Measurements from ENCODE around the gene RLN1. TPM values are rescaled to one million over a fixed set of nuclear protein-coding genes. Genes with fewer than 3 reads are reported as not detected.
"Not testable (repeated sequence)": the region's sequence is repeated elsewhere in the genome, so short reads cannot be mapped to it uniquely, and the experiment has no call there.

RLN1 gene
- total and polyA plus RNA-seq, 2 experiments from 2014 or later = 1.2 to 3.0 TPM

DNA sequence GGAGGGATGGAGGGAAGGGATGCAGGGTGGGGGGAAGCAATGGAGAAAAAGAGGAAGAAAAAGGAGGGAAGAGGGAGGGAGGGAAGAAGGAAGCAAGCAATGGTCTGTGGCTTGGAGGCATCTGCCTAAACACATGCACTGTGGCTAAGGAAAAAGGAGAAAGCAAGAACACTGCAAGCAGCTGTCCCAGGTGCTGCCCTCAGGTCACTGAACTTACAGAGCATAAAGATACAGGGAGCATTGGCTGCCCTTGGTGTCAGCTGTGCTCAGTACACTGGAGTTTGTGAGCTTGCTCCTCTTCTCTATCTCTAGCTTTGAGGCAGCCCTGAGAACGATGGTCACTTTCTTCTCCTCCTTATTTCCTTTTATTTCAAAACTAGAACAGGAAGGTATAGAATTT lies 18.1 kb downstream of the RLN1 start:
- H4K20me1 ChIP-seq (replicated peaks; ENCODE audit: insufficient read depth); H3K4me2 ChIP-seq; H3K79me2 ChIP-seq (replicated peaks; ENCODE audit: insufficient read depth); H3K9me3 Mint-ChIP-seq; H3K4me3 Mint-ChIP-seq; H3K27me3 Mint-ChIP-seq (ENCODE audit: insufficient read depth, low read depth, poor library complexity); H3K9me2 ChIP-seq (ENCODE audit: insufficient read depth); H3K36me3 Mint-ChIP-seq (ENCODE audit: low read depth); H3K27me3 ChIP-seq (ENCODE audit: insufficient read depth); H3K27ac ChIP-seq (ENCODE audit: low read depth); H3K4me1 ChIP-seq (ENCODE audit: insufficient read depth); H2AFZ ChIP-seq; H3K36me3 ChIP-seq (ENCODE audit: insufficient read depth); H3K4me1 Mint-ChIP-seq; H3K4me3 ChIP-seq; H3F3A ChIP-seq (replicated peaks; ENCODE audit: low read depth): not testable (repeated sequence)
- peak; percentile 21 for DNase-seq (ENCODE audit: low spot score)
- TF ChIP-seq, protein P1, sequence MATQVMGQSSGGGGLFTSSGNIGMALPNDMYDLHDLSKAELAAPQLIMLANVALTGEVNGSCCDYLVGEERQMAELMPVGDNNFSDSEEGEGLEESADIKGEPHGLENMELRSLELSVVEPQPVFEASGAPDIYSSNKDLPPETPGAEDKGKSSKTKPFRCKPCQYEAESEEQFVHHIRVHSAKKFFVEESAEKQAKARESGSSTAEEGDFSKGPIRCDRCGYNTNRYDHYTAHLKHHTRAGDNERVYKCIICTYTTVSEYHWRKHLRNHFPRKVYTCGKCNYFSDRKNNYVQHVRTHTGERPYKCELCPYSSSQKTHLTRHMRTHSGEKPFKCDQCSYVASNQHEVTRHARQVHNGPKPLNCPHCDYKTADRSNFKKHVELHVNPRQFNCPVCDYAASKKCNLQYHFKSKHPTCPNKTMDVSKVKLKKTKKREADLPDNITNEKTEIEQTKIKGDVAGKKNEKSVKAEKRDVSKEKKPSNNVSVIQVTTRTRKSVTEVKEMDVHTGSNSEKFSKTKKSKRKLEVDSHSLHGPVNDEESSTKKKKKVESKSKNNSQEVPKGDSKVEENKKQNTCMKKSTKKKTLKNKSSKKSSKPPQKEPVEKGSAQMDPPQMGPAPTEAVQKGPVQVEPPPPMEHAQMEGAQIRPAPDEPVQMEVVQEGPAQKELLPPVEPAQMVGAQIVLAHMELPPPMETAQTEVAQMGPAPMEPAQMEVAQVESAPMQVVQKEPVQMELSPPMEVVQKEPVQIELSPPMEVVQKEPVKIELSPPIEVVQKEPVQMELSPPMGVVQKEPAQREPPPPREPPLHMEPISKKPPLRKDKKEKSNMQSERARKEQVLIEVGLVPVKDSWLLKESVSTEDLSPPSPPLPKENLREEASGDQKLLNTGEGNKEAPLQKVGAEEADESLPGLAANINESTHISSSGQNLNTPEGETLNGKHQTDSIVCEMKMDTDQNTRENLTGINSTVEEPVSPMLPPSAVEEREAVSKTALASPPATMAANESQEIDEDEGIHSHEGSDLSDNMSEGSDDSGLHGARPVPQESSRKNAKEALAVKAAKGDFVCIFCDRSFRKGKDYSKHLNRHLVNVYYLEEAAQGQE (IDR thresholded peaks at IDR 0.05; ENCODE audit: unreplicated experiment) = peak; percentile 61
- ATAC-seq = peak; percentile 97
- 0 out of 2 replicates have a peak overlapping the region, but pooled peaks have one; percentile 41 for H3K27ac Mint-ChIP-seq

DNA sequence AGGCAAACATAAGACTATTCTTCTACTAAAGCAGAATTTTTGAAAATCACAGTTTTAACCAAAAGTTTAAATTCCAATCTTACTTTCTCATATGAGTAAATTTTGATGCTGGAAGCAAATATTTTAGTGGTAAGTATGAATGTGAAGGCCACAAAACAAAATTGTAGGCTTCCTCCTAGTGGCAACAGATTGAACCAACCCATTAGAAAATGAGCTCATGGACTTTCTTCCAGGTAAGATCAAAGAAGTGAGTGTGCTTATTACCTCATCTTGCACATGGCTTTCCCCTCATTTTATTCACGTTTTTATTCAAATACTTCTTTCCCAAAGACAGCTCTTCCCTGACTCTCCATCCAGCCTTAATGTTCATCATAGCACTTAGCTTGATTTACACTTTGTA lies 18.6 kb downstream of the RLN1 start:
- peak; percentile 14 for DNase-seq (ENCODE audit: low spot score)
- no peak overlapping the region for H3K4me3 Mint-ChIP-seq
- Histone ChIP-seq H3K79me2 (replicated peaks; ENCODE audit: insufficient read depth) (no peaks in the 10 kb centered on the region), H3K27me3 (ENCODE audit: insufficient read depth) (no peaks in the 10 kb centered on the region), H3K4me1 (ENCODE audit: insufficient read depth) (no peaks in the 10 kb centered on the region; the same call in 1 of the 2 replicates), H2AFZ (no peak overlapping the region), H3K4me2 (no peak overlapping the region), H3K27ac (ENCODE audit: low read depth) (no peak overlapping the region), H3F3A (replicated peaks; ENCODE audit: low read depth) (no peaks in the 10 kb centered on the region), H4K20me1 (replicated peaks; ENCODE audit: insufficient read depth) (no peaks in the 10 kb centered on the region; the same call in 1 of the 2 replicates), H3K9me2 (ENCODE audit: insufficient read depth) (no peaks in the 10 kb centered on the region), H3K36me3 (ENCODE audit: insufficient read depth) (no peaks in the 10 kb centered on the region), H3K4me3 (no peak overlapping the region)
- H3K27ac Mint-ChIP-seq = no peak overlapping the region
- TF ChIP-seq POLR2AphosphoS5 (IDR thresholded peaks at IDR 0.05; ENCODE audit: low read depth) = no peak
- TF ChIP-seq, protein P2, sequence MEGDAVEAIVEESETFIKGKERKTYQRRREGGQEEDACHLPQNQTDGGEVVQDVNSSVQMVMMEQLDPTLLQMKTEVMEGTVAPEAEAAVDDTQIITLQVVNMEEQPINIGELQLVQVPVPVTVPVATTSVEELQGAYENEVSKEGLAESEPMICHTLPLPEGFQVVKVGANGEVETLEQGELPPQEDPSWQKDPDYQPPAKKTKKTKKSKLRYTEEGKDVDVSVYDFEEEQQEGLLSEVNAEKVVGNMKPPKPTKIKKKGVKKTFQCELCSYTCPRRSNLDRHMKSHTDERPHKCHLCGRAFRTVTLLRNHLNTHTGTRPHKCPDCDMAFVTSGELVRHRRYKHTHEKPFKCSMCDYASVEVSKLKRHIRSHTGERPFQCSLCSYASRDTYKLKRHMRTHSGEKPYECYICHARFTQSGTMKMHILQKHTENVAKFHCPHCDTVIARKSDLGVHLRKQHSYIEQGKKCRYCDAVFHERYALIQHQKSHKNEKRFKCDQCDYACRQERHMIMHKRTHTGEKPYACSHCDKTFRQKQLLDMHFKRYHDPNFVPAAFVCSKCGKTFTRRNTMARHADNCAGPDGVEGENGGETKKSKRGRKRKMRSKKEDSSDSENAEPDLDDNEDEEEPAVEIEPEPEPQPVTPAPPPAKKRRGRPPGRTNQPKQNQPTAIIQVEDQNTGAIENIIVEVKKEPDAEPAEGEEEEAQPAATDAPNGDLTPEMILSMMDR (conservative IDR thresholded peaks at IDR 0.05; ENCODE audit: low read depth in 2 of 2) = peak; percentile 31 to 40; a peak in 2 of 4 replicates
- H3K27me3 Mint-ChIP-seq (ENCODE audit: insufficient read depth, low read depth, poor library complexity) = no peaks in the 10 kb centered on the region
- peaks cover 6% of the 10 kb centered on the region; the same call in 2 of the 3 replicates for H3K9me3 Mint-ChIP-seq
- peaks cover under 1% of the 10 kb centered on the region; the same call in 2 of the 3 replicates for H3K4me1 Mint-ChIP-seq
- no peaks in the 10 kb centered on the region; the same call in 2 of the 3 replicates for H3K36me3 Mint-ChIP-seq (ENCODE audit: low read depth)
- ATAC-seq = no peak

DNA sequence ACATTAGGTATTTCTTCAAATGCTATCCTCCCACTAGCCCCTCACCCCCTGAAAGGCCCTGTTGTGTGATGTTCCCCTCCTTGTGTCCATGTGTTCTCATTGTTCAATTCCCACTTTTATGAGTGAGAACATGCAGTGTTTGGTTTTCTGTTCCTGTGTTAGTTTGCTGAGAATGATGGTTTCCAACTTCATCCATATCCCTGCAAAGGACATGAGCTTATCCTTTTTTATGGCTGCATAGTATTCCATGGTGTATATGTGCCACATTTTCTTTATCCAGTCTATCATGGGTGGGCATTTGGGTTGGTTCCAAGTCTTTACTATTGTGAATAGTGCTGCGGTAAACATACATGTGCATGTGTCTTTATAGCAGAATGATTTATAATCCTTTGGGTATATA lies 23.3 kb downstream of the RLN1 start:
- H3K36me3 Mint-ChIP-seq (ENCODE audit: low read depth); H3K27ac ChIP-seq (ENCODE audit: low read depth); H3K27ac Mint-ChIP-seq; ATAC-seq; H3K4me3 ChIP-seq; H3K9me2 ChIP-seq (ENCODE audit: insufficient read depth); H3F3A ChIP-seq (replicated peaks; ENCODE audit: low read depth); H3K27me3 ChIP-seq (ENCODE audit: insufficient read depth); H3K4me3 Mint-ChIP-seq; H3K4me1 Mint-ChIP-seq; H3K79me2 ChIP-seq (replicated peaks; ENCODE audit: insufficient read depth); H3K27me3 Mint-ChIP-seq (ENCODE audit: insufficient read depth, low read depth, poor library complexity); H3K36me3 ChIP-seq (ENCODE audit: insufficient read depth); DNase-seq (ENCODE audit: low spot score); H3K4me1 ChIP-seq (ENCODE audit: insufficient read depth); H4K20me1 ChIP-seq (replicated peaks; ENCODE audit: insufficient read depth); H3K4me2 ChIP-seq; H2AFZ ChIP-seq: not testable (repeated sequence)
- H3K9me3 Mint-ChIP-seq = peaks cover 13% of the 10 kb centered on the region; the same call in 2 of the 3 replicates
